Ramos (cell line): Measurements from ENCODE around the gene AJM1.

Experiments used
- in situ Hi-C: fragments of 300-500 bp; cut with MboI; formaldehyde crosslinking; loops from one replicate; pipeline ENCODE4 v1.14.3; 2022; ENCODE audit warnings: low sequenced_read_pairs; ENCODE audit not compliant: unreplicated experiment

Gene AJM1

GRCh38 chr9:136806631-136807201 is 35.6 kb upstream of the AJM1 start:
- in situ Hi-C loops = no loop called here

GRCh38 chr9:136807281-136808074 is 34.8 kb upstream of the AJM1 start, which contains the start of gene RABL6:
Gene RABL6, plus strand, starts transcription at chr9:136807948. Its CDS starts 249 bp downstream, at chr9:136808197.
- in situ Hi-C loops = no loop called here

DNA sequence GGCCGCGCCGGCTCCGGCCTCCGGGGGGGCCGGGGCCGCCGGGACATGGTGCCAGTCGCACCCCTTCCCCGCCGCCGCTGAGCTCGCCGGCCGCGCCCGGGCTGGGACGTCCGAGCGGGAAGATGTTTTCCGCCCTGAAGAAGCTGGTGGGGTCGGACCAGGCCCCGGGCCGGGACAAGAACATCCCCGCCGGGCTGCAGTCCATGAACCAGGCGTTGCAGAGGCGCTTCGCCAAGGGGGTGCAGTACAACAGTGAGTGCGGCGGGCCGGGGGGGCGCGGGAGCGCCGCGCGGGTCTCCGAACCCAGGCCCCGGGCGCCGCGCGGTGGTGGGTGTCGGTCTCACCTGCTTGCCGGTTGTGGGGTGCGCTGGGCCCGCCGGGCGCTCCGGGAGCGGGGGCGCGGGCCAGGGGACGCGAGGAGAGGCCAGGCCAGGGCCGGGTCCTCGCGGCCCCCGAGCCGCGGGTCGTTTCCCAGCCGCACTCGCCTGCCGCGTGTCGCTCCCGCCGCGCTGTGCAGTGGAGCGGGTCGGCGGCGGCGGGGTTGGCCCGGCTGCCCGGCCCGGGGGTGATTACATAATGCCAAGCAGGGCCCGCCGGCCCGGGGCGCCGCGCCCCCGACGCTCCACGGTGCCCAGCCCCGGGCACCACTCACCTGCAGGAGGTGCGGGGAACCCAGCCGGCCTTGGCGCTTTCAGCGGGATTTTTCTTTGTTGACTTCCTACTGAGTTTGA is 34.0 kb upstream of the AJM1 start:
- in situ Hi-C loops = no loop called here

GRCh38 chr9:136808806-136809158 is 33.5 kb upstream of the AJM1 start:
- in situ Hi-C loops = no loop called here

GRCh38 chr9:136814725-136815421 is 27.4 kb upstream of the AJM1 start:
- in situ Hi-C loops = no loop called here

DNA sequence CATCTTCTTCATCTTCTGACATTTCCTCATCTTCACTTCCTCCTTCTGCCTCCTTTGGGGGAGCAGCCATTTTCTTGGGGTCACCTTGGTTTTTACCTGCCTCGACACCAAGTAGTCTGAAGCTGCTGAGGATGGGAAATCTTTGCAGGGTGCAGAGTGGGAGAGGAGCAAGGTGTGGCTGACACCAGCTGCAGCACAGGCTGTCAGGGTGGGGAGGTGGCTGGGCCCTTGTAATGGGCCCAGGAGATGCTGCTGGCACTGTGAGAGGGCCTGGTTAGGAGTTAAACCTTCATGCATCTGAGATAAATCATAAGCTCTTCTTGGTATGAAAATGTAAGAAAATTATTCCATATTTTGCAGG is 26.9 kb upstream of the AJM1 start:
- in situ Hi-C loops = no loop called here

DNA sequence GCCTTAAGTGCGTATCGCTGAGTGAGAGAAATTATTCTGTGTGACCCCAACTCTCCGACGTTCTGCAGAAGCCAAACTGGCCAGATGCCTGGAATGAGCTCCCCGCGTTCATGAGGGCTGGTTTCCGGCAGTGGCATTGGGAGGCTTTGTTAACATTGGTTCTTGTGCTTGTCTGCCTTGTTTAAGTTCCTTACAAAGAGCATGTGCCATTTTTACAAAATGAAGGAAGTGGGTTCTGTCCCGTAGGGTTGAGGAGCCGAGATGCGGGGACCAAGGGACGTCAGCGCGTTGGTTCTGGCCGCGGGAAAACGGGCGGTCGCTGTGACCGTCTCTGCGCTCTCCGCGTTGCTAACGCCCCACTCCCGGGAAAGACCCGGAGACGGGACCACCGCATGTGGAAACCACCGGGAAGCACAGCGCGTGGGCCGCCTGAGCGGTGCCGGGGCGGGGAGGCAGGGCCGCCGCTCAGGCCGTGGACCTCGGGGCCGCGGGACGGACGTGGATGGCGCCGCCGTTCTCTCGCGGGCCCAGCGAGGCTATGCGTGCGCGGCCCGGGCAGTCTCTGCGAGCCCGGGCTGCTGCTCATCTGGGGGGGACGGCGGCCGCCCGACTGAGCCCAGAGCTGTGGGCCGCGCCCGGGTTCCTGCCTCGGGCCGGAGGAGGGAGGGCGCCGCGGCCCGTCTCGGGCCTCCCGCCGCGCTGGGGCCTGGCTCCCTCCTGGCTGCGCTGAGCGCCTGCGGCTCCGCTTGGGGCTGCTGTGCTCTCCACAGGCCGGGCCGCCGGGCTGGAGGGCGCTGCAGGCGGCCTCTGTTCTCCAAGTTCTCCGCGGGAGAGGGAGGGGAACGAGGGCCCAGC is 21.1 kb upstream of the AJM1 start:
- in situ Hi-C loops = no loop called here

DNA sequence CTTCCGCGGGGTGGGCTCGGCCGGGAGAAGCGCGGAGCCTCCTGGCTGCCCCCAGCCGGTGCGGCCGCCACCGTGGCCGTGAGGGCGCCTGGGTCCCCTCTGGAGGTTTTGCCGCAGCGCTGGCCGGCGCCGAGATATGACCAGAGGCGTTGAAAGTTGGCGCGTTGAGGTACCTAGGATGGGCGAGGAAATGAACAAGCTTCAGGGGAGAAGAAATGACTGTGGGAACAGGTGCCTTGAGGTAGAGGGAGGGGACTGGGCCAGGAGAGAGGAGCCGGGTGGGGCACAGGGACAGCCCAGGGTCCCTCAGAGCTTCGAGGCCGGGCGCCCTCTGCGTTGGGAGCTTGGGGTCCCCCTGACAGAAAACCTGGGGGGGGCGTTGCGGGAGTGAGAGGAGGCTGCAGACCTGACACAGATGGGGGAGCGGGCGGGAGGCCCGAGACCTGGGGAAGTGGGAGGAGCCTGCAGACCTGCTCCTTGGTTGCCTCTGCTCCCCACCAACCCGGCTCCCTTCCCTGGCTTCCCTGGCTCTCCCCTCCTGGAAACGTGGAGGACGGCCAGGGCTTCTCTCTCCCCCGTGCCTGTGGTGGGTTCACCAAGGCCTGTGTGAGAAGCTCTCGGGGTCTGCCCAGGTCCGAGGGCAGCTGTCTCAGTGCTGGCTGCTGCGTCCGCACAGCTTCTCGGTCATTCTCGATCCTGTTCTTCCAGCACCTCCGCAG is 20.3 kb upstream of the AJM1 start:
- in situ Hi-C loops = no loop called here

DNA sequence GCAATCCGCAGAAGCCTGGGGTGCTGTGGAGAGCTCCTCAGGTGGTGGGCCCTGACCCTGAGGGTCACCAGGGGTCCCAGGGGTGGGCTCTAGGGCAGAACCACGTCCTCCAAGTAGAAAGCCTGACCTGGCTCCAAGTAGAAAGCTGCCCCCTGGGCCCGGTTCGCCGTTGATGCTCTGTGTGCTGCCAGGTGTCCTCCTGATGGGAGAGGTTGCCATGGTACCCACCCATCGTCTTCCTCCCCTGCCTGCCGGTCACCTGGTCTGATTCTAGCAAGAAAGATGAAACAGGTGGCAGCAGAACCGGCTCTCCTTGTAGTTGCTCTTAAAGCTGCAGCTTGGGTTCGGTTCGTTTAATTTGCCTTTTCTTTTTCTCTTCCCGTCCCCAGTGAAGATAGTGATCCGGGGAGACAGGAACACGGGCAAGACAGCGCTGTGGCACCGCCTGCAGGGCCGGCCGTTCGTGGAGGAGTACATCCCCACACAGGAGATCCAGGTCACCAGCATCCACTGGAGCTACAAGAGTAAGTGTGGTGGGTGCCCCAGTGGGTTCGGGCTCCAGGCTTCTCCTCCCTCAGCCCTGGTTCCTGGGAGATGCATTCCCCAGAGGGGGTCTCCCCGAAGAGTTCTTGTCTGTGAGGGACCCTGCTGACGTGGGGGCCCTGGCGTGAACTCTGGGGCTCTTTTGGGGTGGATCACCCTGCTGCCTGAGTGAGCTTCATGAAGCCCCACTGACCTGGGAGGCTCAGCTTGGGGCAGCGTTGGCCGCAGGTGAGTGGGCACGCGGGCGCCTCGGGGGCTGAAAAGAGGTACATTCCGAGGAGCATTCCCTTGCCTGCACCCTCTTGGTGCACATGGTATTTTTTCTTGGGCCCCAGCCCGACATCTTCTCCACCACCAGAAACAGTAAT is 18.9 kb upstream of the AJM1 start:
- in situ Hi-C loops = no loop called here

GRCh38 chr9:136824496-136825225 is 17.6 kb upstream of the AJM1 start:
- in situ Hi-C loops = no loop called here

GRCh38 chr9:136825295-136826187 is 16.7 kb upstream of the AJM1 start:
- in situ Hi-C loops = no loop called here

DNA sequence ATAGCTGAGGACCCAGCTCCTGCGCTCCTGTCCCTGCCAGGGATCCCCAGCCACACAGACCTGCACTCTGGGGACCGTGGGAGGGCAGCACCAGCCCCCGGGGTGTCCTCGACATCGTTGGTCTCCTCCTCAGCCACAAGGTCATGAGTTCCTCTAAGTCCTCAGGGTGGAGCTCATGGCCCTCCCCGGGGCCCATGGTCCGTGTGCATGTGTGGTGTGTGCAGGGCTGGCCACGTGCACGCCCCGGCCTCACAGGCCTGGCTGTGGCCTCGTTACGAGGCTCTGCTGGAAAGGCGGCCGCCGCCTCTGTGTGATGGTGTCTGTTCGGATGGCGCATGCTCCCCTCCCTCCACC is 16.1 kb upstream of the AJM1 start:
- in situ Hi-C loops = no loop called here

GRCh38 chr9:136826703-136827582 is 15.3 kb upstream of the AJM1 start:
- in situ Hi-C loops = no loop called here

GRCh38 chr9:136827794-136828473 is 14.3 kb upstream of the AJM1 start:
- in situ Hi-C loops = no loop called here

GRCh38 chr9:136828474-136829140 is 13.7 kb upstream of the AJM1 start:
- in situ Hi-C loops = no loop called here
